HG02870 (cell line): ENCODE measurements around the gene BCORL1.

Experiments used
- ATAC-seq: cut with Tn5 transposase; IDR thresholded peaks from one replicate; pipeline ENCODE4 v1.9.1; 2021; ENCODE audit warnings: mild to moderate bottlenecking, moderate library complexity; ENCODE audit not compliant: unreplicated experiment

Gene BCORL1

DNA sequence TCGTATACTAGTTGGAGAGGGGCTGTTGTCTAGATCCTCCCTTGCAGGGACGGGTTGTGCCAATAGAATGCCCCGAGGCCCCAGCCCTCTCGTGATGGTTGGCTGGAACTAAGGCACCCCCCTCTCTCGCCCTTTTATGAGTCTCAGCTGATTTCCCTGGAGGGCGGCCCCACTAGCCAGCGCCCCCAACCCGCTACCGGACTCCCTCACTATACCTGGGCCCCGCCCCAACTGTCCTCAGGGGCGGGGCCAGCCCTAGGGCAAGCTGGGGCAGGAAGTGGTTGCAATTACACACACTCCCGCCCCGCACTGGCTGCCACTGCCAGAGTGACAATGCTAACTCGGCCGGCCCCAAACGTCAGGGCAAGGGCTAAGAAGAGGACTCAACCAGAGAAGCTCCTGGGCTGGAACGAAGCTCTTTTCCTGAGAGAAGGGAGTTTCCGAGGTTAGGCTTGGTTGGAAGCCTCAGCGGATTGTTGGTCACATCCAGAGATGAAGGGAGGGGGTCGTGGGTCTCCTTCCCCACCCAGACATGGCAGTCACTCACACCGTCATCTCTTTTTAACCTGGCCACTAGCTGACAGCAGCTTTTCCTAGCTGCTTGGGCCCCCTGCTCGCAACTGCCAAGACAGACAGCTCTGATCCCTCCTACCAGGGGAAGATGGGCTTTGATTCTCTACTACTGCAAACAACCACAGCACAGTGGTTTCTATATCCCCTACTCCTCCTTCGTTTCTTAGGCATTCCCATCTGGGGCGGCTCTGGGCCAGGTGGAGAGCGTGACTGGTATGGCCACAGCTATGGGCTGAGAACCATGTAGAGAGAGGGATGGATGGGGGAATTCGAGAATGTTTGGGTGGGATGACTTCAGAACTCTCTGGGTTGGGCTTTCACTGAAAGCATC, 21.0 kb upstream of the BCORL1 start:
- ATAC-seq = peak; percentile 88

DNA sequence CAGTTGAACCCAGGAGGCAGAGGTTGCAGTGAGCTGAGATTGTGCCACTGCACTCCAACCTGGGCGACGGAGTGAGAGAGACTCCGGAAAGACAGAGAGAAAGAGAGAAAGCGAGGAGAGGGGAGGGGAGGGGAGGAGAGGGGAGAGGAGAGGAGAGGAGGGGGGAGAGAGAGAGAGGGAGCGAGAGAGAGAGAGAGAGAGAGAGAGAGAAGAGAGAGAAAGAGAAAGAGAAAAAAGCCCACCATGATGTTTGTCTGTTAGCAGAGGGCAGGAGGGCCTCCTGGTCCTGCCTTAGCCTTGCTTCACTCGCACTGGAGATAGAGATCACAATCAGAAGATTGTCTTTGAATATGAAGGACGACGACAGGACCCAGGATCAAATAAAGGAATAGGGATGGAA, 18.7 kb upstream of the BCORL1 start:
- ATAC-seq = no peak

GRCh38 chrX:129965166-129965565, 17.3 kb upstream of the BCORL1 start:
- no peak for ATAC-seq

- ATAC-seq = no peak
Measured at GRCh38 chrX:129968968-129969367, 13.5 kb upstream of the BCORL1 start.

GRCh38 chrX:129976441-129976840, 6.0 kb upstream of the BCORL1 start:
- ATAC-seq = no peak

- no peak for ATAC-seq
Measured at GRCh38 chrX:129979207-129979920, 3.1 kb upstream of the BCORL1 start.

GRCh38 chrX:129980001-129980401, 2.4 kb upstream of the BCORL1 start:
- ATAC-seq = no peak

DNA sequence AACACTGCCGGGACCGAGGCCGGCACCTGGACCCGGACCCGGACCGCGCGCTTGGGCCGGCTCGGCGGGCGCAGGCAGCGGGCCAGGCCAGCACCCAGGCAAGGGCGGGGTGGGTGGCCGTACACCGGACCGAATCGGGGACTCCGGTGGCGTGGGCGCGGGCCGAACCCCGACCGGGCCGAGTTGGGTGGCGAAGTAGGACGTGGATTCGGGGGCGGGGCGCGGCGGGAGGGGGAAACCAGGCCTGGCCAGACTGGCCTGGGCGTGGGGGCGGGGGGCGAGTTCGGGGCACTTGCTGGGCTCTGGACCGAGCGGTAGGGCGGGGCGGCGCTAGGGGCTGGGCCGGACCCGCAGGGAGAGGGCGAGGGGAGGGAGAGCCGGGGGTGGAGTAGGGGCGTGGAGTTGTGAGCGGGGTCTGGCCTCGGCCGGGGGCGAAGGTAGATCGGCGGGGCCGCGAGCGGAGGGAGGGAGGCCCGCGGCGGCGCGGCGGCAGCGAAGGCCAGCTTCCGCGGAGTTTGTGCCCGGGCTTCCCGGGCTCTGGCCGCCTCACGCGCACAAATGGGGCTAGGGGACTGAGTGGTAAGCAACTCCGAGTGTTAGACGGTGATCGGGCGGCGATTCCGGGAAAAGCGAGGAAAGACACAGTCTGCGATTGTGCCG, 1.8 kb upstream of the BCORL1 start:
- no peak for ATAC-seq

GRCh38 chrX:129981200-129981553, 1.3 kb upstream of the BCORL1 start:
- no peak for ATAC-seq

GRCh38 chrX:129981752-129982299, 609 bp upstream of the BCORL1 start:
- ATAC-seq = no peak

DNA sequence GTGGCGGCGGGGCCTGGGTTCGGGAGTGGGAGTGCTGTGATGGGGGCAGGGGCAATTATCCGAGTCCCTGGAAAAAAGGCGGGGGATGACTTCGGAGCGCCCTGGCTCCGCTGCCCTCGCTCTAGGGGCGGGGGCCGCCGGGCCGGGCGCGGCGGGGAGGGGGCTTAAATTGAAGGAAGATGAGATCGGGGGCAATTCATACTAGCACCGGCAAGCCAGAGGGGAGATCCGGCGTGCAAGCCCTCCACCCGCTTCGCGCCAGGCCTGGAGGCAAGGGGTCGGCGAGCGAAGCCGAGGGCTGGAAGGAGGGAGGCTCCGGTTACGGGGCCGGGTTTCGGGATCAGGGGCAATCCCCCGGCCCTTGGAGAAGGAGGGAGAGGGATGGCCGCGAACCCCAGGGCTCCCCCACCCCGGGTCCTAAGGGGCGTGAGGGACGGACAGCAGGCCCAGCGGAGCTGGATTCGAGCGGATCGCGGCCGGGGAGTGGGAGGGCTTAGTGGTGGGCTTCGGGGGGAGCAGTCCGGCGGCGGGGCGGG, 1.2 kb downstream of the BCORL1 start:
- no peak for ATAC-seq

DNA sequence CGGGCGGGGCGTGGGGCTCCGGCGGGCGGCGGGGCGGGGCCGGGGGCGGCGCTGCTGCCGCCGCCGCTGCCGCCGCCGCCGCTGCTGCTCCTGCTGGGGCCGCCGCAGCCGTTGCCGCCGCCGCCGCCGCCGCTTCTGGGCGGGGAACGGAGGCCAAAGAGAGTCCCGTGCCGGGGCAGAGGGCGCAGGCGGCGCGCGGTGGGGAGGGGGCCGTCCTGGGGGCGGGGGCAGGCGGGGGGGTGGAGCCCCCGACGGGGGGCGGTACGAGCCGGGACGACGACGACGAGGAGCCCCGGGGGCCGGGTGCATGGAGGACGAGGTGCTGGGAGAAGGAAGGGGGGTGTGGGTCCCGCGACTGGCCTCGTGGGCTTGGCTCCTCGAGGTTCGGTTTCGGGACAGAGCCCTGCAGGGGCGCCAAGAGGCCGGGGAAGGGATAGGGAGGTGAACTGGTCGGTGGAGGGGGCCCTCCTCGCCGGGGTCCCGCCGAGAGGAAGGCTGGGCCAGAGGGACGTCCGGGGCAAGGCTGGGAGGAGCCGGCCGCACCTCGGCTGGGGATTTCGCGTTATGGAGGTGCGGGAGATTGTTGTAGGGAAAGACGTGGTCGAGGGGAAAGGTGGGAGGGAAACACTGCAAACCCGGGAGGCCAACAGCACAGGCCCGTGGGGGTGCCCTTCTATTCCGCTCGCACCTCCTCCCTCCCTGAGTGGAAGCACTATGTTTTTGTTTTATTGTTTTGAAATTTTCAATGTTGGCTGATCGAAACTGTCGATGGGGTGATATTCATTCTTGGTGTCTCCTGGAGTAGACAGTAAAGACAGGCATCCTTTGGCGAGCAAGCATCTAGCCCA, 1.9 kb downstream of the BCORL1 start:
- ATAC-seq = no peak

DNA sequence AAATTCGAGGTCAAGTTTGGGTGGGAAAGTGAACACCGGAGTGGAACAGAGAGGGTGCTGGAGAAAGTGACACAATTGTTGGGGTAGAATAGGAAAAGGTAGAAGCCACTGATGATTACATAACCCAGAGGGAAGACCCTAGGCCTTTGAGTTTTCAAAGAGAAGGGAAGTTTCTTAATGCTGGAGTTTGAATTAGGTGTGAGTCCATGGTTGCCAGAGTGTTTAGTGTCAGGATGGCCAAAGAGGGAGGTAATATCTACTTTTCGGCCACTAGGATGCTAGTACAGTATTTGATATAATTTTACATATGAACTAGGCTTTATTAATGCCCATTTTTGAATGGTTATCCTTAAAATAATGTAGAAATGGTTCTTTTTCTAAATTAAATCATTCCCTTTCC, 5.4 kb downstream of the BCORL1 start:
- no peak for ATAC-seq

- ATAC-seq = no peak
Measured at GRCh38 chrX:129992181-129992580, 9.7 kb downstream of the BCORL1 start.

DNA sequence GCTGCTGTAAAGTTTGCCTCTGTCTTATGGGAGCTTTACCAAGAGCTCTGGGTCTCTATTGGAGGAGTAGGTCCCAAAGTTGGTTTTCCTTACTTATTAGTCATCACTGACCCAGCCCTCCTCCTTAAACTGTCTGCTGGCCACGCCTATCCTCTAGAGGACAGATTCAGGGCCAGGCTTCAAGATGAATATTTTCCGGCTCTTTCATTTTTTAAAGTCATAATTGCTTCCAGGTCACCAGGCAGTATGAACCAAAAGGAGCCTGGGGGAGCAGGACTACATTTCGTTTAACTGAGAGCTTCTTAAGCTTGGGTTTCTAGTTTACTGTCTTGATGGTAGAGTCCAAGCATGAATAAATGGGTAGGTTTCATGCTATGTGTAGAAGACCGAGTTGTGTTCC, 13.7 kb downstream of the BCORL1 start:
- ATAC-seq = no peak

- ATAC-seq = no peak
Measured at GRCh38 chrX:129997086-129997485, 14.7 kb downstream of the BCORL1 start.

DNA sequence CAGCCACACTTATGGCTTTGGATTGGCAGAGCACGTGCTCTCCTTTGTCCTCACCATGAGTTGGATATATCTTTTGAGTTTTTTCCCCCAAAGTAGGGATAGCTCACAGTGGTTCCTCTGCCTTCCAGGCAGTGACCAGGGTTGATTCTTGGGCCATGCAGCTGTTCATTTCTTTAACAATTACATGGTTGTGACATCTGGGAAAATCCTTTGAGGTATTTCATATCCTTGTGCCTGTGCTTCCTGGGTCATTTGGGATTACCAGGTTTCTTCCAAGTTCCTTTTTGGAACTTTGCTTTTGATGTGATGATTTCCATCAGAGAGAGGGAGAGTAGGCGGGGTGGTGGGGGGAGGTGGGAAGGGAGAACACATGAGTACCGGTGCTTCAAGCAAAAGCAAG, 15.6 kb downstream of the BCORL1 start:
- ATAC-seq = no peak

- no peak for ATAC-seq
Measured at GRCh38 chrX:130001893-130002292, 19.5 kb downstream of the BCORL1 start.

DNA sequence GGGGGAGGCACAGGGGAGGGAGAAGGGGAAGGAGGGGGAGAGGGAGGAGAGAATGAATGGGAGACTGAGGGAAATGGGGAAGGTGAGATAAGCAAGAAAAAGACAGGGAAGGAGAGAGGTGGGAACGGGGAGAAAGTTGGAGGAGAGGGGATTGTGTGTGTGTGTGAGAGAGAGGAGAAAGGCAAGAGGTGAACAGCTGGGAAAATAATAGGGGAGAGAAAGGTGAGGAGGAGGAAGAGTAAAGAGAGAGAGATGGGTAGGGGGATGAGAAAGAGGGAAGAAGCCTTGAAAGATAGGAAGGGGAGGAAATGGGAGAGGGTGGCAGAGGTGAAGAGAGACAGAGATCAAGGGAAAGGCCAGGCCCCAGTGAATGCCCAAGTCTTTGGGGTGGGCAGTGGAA, 20.1 kb downstream of the BCORL1 start:
- no peak for ATAC-seq

DNA sequence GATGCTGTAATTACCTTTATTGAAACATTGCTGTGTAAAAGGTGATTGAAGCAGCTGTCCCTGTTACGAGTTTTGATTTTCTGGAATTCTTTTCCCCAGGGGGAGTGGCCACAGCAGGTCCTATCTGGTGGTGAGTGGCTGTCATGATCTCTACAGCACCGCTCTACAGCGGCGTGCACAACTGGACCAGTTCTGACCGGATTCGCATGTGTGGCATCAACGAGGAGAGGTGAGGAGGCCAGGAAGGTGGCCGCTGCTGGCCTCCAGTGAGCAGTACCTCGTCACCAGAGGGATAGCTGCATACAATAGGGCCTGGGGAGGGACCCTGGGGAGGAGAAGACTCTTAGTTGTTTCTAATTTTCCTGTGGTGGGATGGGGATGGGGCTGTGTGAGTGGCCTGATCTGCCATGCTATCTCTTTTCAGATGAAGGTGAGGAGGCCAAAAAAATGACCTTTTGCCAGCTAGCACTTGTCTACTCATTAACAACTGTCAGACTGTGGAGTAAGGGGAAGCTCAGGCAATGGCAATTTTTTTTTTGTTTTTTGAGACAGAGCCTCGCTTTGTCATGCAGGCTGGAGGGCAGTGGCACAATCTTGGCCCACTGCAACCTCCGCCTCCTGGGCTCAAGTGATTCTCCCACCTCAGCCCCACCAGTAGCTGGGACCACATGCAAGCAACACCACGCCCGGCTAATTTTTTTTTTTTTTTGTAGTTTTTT, 22.8 kb downstream of the BCORL1 start:
- ATAC-seq = no peak
